Dedifferentiated amniotic fluid mesenchymal stem cell (primary cell): Measurements from ENCODE around the gene LRPAP1.

Experiments used
- DNase-seq: peaks from one replicate; pipeline ENCODE4 v3.0.0-alpha.2; 2016; ENCODE audit errors: extremely low spot score

LRPAP1 gene

DNA sequence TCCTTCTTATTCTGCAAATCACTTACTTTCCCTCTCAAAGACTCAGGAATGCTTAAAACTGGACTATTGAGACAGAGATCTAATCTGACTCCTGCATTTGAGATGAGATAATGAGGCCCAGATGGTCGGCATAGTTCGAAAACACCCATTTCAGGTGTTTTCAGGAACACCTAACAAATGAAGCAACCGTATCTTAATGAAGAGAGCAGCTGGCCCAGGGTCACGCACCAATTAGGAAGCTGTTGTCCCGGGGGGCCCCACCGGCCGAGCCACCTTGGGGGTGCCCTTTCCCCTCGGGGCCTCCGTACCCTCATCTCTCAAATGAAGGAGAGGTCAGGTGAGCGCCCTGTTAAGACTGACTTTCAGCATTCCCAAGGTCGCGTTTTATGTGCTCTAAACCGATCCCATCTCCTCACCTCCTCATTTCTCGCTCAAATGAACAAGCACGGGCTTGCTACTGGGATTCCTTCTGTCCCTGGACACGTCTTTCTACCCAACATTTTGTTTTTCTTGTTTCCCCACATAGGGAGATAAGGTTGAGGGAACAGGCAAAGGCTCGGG lies 824 bp downstream of the LRPAP1 start:
- DNase-seq, result no peak

DNA sequence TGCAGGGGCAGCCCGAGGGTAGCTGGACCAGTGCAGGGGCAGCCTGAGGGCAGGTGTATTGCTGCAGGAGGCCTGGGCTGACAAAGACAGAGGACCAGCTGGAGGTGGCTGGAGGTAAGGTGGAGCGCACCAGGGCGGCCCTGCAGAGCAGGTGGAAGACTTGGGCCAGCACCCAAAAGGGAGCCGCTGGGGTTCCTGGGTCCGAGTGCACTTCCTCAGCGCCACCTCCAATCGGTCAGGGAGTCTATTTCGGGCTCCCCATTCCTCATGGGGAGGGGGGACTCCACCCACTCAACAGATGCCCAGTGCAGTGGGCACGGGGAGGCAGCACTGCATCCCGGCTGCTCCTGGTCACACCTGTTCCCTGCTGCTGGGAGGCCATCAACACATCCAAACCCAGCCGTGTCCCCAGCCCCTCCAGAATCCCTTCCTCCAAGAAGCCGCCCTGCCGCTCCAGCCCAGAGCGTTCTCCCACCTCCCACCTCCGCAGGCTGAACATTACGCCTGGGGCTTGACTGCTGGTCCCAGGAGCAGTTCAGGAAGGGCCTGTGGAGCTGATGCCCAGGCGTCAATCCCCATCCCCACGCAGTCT lies 1.5 kb downstream of the LRPAP1 start:
- no peak for DNase-seq

DNA sequence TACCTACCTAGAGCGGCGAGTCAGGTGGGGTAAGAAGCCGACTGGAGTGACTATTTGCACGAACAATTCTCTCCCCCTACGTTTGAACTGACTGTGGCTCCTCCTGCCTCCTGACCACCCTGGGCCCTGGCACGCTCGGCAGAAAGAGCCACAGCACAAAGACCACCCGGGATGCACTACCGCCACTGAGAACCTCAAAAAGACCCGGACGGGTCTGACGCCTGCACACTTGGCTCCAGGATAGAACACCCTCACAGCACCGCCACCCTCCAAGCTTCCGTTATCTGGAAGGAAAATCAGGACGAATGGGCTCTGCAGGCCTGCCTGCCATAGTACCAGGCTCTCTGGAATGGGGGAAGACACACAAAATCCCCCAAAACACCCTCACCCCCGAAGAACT lies 2.2 kb downstream of the LRPAP1 start:
- DNase-seq, result no peak

DNA sequence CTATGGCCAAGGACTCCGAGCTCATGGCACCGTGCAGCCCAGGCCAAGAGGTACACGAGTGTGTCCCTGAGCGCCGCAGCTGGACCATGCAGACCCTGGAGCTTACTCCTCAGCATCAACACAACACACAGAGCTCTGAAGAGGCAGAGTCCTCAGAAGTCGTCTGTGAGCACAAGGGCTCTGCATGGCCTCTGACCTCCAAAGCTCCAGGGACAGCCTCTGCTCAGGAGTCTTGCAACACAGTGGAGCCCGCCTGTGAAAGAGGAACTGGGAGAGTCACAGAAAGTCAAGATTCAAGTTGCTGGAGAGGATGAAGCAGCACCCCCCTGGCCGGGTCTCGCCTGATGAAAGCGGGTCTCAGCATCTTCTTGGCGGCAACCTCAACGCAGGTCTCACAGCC lies 2.9 kb downstream of the LRPAP1 start:
- DNase-seq, result no peak

DNA sequence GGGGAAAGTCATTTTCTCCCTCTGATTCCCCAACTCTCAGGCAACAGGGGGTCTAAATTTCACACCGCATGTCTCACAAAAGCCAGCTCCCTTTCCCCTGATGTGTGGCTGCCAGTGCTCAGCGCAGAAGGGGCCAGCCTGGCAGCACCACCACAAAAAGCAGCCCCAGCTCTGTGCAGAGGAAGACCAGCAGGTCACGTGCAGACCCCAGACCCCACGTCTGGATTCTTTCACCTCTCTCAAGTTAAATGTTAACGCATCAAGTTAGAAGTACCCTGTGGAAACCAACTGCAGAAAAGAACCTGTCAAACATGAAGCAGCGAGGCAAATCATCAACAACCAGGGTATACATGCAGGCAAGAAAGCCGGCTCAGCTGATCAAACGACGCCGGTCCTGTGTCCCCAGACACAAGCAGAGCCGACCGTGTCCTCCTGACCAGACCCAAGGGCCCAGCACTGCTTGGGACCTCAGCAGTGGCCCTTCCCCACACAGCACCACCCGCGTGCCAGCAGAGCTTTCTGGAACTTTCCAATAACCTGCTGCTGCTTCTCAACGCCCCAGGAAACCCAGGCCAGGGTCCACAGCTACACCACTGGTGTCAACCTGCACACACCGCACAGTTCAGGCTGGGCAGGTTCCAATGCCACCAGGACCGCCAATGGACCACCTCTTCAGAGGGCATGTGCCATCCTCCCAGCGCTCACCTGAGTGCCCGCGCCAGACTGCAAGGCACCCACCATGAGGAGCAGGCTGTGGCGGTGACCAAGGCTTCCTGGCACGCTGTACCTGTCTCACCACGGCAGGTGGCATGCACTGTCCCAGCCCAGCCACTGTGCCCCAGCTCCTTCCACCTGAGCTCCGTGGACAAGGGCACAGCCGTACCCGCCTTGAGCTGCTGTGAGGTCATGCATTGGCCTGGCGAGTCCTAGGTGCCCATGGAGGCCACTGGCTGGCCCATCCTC lies 4.0 kb downstream of the LRPAP1 start:
- DNase-seq, result no peak

DNA sequence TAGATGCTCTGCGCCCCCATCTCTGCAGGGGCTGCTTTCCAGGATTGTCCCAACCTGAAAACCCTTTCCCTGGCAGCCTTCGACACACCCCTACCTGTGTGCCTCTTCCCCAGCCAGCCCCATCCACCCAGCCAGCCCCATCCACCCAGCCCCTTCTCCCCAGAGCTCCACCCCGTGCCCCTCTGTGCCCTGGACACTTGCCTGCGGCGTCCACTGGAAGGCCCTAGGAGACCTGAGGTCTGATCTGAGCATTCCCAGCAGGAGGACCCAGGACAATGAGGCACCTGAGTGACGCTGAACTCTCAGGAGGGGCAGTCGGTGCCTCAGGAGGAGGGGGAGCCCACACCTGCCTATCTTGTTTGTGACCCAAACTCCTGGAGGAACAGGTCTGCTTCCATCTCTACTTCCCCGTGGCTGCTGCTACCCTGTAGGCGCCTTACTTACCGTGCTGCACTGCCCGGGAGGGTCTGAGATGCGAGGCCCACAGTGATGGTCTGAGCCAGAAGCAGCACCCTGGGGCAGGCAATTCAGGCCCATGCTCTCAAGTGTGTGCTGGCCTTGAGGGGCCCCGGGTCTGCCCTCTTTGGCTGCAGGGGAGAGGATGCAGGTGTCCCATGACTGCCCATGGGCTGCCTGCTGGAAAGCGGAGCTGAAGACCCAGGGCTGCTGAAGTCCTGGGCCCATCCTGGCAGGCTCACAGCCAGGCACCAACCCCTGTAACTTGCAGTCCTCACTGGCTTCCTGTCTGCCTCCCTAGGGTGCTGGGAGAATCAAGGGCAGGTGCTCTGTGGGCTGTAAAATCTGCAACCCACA lies 4.9 kb downstream of the LRPAP1 start:
- DNase-seq, result no peak

DNA sequence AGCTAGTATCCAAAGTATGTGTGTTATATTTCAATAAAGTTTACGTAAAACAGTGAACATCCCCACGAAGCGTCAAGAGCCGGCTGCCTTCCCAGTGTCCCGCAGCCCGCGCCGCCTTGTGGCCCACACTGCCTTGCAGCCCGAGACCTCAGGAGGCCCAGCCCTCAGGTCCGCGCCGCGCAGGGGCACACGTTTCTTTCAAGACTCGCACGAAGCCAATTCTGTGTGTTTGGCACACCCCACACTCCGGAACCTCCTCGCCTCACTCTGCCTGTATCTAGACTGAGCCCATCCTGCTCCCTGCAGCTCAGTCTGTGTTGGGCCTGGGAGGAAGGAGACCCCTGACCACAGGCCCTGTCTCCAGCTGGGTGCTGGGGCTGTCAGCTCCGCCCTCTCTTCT lies 5.8 kb downstream of the LRPAP1 start:
- DNase-seq, result no peak

DNA sequence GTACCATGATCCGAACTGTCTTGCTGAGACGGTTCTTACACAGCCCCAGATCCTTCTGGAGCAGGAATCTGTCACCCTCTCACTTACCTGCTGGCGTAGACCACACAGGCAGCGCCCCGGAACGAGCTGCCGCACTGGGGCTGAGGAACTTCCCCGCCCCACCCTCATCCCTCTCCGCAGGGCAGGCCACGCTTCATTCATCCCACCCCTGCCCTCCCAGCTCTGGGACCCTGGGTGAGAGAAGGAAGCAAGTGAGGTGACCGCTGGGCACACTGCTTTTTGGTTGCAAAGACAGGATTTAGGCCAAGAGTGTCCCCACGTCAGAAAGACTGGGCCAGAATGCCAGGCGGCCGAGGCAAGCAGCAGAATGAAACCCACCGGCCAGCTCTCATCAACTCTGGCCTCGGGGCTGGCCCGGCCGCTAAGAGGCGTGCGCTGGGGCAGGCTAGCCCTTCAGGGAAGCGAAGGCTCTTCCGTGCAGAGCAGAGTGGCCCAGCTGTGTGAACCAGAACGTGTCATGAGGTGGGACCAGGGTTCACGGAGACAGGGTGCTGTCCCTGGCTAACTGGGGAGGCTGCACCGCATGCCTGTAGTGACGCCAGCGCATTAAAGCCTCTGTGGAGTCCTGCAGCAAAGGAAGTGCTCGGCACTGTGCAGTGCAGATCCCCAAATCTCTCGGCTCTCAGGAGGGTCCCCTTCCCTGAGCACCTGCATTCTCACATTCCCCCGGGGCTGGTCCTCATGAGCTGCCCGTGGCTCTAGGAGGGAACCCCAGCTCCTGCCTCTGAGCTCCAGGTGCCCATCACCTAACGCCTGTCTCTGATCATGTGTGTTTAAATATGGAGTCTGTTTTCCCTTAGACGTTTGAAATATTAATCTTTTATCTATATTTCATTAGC lies 6.4 kb downstream of the LRPAP1 start:
- no peak for DNase-seq

DNA sequence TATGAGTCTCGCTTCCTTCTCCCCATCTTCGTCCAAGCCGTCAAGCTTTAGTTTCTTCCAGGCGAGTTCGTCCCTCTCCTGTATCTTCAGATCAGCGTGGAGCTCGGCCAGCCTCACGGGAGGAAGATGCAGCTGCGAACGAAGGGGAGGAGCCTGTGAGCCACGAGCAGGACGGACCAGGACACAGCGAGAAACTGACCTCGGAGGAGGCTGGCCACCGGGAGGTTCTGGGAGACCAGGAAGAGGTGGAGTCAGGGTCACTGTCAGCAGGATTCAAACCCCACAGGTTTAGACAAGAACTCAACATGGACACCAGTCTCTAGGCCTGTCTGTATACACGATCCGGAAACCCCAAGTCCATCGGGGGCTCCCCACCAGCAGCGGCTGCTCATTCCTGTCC lies 7.3 kb downstream of the LRPAP1 start:
- DNase-seq, result no peak

DNA sequence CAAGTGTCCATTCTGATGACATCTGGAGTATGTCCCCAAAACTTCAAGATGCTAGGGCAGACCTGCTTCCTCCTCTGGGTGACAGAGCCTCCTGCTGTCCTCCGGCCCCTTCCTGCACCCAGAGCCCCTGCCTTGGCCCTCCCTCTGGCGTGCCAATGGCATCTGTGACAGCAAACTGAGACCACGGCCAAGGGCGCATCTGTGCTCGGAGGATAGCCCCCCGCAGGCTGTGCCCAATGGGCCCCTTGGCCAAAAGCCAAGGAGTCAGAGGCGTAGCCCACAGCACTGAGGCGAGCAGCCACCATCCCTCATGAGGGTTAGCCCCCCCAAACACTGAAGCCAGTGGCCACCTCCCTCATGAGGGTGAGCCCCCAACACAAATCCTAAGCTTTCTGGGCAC lies 7.9 kb downstream of the LRPAP1 start:
- no peak for DNase-seq

DNA sequence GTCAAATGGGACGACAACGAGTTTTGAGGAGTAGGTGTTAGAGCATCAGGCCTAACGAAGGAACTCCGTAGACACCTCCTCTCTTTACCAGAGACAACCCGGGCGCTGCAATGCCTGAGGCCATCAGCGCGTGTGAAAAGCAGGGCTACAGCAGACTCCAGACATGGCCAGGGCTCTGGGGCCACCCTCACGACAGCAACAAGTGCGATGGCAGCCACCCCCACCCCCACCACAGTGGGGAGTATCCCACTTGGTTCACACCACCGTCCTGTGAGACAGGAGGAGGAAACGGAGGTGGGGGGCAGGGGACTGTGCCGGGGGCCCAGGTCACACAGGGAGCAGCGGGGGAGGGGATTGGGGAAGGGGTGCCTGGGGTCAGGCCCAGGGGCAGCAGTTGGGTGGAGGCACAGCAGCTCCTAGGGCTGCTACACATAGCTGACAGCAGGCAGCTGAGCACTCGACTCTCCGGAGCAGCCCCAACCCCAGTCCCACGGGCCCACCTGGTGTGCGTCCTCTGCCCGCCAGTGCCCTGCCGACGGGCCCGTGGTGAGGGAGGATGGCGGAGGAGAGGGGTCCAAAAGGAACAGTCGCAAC lies 8.5 kb downstream of the LRPAP1 start:
- DNase-seq, result no peak

DNA sequence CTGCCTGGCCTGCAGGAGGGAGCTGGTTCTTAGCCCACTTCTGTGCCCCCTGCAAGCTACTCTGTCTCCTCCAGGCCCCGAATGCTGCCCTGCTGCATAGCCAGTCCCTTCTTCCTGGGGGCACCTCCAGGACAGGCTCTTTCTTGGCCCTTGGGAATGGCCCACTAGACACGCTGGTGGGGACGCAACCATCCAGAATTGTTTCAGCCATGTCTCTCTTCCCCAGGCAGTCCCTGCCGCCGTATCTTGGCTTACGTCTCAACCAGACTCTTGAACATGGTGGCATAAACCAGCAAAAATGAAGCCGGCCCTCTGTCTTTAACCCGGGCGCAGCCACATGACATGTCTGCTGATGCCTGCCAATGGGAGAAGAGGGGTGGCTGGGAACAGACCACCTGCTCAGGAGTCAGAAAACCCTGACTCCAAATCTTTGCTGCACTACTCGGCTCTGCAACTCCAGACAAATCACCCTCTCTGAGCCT lies 9.0 kb downstream of the LRPAP1 start:
- no peak for DNase-seq

DNA sequence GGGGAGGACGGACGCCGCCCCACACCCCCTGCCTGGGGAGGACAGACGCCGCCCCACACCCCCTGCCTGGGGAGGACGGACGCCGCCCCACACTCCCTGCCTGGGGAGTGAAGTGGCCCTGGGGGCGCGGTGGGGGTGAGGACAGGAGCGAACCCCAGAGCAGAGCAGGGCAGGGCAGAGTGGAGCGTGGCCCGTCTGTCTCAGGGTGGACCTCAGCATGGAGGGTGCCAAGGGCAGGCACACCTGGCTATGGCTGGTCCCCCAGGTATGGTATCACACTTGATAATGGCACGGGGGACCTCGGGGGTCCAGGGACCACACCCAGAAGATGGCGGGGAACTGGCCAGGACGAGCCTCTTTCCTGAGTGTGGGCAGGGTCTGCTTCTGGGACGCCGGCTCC lies 9.6 kb downstream of the LRPAP1 start:
- DNase-seq, result no peak

DNA sequence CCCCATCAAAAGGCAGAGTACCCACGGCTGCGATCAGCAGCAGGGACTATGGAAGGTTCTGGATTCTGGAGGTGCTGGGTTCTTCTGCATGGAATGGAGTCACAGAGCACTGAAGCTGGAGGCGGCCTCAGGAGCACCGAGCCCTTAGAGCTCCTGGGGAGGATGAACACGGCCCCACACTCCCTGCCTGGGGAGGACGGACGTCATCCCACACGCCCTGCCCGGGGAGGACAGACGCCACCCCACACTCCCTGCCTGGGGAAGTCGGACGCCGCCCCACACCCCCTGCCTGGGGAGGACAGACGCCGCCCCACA lies 9.9 kb downstream of the LRPAP1 start:
- no peak for DNase-seq

DNA sequence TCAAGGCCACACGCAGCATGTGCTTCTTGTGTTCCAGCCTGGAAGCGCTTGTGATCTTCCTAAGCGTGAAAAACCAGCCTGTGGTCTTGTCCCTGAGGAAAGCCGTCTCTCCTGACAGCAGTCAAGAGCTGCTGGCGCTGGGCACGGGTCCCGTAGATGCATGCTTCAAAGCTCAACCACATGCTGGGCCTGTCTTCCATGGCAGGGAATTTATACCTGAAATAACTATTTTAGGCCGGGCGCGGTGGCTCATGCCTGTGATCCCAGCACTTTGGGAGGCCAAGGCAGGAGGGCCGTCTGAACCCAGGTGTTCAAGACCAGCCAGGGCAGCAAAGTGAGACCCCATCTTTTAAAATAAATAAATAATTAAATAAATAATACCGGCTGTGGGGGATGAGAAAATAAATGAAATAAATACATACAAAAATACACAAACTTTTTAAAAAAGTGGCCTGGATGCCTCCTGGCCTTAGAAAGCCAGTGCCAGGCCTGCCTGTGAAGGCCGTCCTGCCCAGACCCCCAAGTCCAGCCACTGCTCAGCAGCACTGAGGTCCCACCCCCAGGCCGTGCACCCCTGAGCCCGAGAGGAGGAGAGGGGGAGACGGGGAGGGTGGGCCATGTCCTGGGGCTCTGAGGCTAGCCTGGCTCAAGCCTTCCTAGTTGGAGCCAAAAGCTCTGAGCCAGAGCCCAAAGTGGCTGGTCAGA lies 10.4 kb downstream of the LRPAP1 start:
- DNase-seq, result no peak

DNA sequence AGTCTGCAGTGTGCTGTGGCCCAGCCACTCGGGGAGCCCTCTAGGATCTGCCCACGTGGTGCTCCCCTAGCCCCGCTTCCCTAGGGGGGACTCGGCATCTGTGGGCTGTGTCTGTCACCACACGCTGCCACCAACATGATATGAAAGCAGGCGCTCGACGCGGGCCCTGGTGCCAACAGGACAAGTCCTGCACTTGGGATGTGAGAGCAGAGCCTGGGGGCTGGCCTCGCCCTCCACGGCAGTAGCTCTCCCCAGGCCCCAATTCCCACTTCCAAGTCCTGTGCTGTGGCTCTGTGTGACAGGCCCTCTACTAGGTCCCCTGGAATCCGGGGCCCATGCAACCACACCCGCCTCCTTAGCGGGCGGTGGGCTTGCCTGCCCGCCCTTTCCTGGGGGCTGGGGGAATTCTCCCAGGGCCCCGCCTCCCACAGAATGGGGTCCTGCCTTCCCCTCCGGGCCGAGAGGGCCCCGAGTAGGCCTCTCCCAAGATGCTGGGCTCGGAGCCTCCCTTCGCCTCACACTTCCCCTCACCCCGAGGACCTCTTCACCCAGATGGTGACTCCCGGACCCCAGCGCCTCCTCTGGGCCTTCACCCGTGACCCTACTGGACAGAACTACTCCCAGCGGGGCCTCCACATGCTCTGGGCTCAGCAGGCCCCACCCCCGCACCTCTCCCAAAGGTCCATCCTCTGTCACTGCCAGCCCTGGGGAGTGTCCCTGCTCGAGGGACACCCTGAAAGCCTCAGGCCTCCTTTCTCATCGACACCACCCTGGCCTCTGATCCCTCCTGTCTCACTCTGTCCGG lies 11.2 kb downstream of the LRPAP1 start:
- no peak for DNase-seq

DNA sequence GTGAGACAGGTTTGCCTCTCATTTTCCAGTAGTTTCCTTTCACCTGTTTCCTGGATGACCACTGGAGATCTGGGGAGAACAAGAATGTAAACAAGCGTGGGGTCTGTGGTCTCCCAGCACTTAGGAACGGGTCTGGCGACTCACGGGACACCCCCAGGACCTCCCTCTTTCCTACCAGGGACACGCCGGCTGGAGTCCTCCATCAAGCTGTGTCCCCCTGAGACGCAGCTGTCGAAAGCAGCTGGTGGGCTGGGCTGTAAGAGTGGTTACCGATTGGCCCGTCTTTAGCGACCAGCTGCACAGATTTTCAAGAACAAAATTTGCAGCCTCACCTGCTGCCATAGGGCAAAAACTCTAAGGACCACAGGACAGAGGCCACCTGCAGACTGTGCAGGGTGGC lies 11.9 kb downstream of the LRPAP1 start:
- no peak for DNase-seq

DNA sequence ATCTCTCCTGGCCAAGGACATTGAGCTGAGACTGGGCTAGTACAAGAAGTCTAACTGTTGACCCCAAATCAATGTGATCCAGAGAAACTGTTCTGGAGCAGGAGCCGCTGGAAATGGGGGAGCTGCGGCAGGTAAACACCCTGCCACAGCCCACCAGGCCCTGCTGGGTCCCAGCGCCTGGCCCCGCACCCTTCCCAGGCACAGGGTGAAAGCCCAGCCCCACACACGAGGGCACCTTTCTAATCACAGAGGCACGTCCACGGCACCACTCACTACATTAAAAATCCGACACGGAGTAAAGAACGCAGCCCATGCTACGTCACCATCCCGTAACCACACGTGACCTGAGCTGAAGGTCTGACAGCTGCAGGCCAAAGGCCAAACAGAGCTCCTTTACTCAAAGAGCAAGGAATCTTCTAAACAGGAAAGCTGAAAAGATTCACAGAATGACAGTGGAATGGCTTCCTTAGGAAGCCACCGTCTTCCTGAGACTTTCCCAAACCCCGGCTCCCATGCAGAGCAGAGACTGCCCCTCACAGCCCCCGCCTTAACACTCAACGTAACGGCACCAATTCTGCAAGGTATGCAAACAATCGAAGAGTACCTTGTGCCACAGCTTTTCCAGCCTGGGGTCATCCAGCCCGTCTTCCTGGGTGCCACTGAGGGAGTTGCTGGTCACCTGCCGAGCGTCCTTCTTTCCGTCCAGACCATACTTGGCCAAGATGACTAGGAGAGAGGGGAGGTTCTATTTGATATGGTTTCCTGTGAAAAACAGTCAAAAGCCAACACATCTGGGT lies 12.6 kb downstream of the LRPAP1 start:
- no peak for DNase-seq

DNA sequence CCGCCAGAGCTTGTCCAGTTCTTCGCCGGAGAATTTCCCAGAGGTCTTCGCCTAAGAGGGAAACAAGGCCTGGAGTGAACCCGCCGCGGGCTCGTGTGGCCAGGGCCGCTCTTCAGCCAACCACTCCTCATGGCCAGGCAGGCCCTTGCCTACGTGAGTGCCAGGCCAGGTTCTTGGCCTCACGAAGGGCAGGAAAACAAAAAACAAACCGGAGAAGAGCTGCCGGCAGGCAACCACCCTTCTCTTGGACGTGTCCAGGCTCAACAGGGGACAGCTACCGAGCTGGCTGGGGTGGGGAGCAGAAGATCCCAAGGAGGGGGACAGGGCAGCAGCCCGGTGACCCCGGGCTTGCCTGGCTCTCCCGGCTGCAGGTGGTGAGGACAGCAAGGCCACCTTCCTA lies 13.3 kb downstream of the LRPAP1 start:
- DNase-seq, result no peak
